ENCODE data around the gene SLC13A3. TPM values are rescaled to one million over a fixed set of nuclear protein-coding genes. Genes with fewer than 3 reads are reported as not detected.

Gene SLC13A3
- total and polyA plus RNA-seq, 12 donors = 0.13 to 1.2 (median 0.58) TPM

GRCh38 chr20:46594725-46595124 is 56.5 kb downstream of the SLC13A3 start:
- WGBS, 2 donors = 49 to 55% methylated on average over 2 of the region's 2 CpGs
- no peak overlapping the region for H3K4me3 ChIP-seq
- peaks cover 0 to 7% (median 0%) of the 10 kb centered on the region in 11 donors for H3K9me3 ChIP-seq
- no peak for ATAC-seq
- peaks cover 0 to 3% (median 0%) of the 10 kb centered on the region in 9 donors for H3K4me1 ChIP-seq
- H3K36me3 ChIP-seq = no peaks in the 10 kb centered on the region
- intact Hi-C loops (cut with DNase I) = no loop called here
- H3K27me3 ChIP-seq = peaks cover 0 to 2% (median 0%) of the 10 kb centered on the region in 7 donors
- H3K27ac ChIP-seq = no peak overlapping the region
- no peak for DNase-seq
- TF ChIP-seq, protein P1, sequence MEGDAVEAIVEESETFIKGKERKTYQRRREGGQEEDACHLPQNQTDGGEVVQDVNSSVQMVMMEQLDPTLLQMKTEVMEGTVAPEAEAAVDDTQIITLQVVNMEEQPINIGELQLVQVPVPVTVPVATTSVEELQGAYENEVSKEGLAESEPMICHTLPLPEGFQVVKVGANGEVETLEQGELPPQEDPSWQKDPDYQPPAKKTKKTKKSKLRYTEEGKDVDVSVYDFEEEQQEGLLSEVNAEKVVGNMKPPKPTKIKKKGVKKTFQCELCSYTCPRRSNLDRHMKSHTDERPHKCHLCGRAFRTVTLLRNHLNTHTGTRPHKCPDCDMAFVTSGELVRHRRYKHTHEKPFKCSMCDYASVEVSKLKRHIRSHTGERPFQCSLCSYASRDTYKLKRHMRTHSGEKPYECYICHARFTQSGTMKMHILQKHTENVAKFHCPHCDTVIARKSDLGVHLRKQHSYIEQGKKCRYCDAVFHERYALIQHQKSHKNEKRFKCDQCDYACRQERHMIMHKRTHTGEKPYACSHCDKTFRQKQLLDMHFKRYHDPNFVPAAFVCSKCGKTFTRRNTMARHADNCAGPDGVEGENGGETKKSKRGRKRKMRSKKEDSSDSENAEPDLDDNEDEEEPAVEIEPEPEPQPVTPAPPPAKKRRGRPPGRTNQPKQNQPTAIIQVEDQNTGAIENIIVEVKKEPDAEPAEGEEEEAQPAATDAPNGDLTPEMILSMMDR (IDR thresholded peaks at IDR 0.05) = no peak

DNA sequence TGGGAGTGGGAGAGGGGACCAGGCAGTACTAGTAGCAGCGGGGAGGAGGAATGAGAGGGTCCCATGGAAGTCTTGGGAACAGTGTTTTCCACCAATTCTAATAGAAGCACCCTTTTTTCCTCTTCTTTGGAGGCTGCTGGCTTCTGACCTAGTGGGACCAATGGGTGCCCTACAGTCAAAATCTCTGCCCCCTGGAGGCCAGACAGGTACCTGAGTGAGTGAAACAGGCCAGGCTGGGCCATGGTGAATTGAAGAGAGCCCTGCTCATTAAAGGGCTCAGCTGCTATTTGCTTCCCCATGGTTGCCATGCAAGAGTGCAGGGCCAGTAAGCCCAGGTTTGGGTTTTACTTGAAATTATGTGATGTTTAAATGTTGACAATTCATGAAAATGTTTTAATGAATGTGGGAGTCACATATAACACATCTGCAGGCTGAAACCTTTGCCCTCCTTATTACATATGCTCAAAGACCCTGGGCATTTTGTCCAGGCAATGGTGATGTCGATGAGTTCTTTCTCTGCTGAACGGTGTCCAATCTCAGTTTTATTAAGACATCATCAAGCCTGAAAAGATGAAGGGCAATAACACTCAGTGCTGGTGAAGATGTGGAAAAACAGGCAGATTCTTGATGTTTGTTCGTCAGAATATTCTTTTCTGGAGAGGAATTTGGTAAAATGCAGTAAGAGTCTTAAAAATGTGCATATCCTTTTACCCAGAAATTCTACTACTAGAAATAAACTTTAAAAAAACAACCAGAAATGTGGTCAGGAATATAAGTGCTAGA is 58.5 kb downstream of the SLC13A3 start:
- no peak for ATAC-seq
- H3K36me3 ChIP-seq = no peaks in the 10 kb centered on the region
- H3K9me3 ChIP-seq = peaks cover 0 to 10% (median 0%) of the 10 kb centered on the region in 11 donors
- H3K27me3 ChIP-seq = peaks cover 0 to 2% (median 0%) of the 10 kb centered on the region in 7 donors
- H3K4me3 ChIP-seq = no peak overlapping the region
- TF ChIP-seq, protein P1 (IDR thresholded peaks at IDR 0.05) = no peak
- intact Hi-C loops (cut with DNase I) = no loop called here
- WGBS, 2 donors = 95 to 97% methylated on average over 4 of the region's 4 CpGs
- peaks cover 0 to 6% (median 0%) of the 10 kb centered on the region in 9 donors for H3K4me1 ChIP-seq
- H3K27ac ChIP-seq = no peak overlapping the region
- no peak for DNase-seq

DNA sequence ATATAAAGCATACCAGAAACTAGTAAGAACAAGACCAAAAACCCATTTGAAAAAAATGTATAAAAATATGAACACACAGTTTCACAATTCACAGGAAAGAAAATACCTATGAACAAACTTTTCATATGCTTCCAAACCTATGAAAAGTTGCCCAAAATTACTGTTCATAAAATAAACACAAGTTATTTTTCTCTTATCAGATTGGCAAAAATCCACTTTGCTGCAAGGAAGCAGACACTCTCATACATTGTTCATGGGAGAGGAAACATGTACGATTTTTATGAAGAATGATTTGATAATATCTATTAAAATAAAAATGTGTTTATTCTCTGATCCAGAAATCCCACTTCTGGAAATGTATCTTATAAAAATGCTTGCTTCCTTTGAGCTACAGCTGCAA is 60.8 kb downstream of the SLC13A3 start:
- H3K4me3 ChIP-seq = no peak overlapping the region
- ATAC-seq (no peak), DNase-seq (no peak)
- no peaks in the 10 kb centered on the region for H3K36me3 ChIP-seq
- no peaks in the 10 kb centered on the region for H3K27me3 ChIP-seq
- H3K9me3 ChIP-seq = peaks cover 0 to 10% (median 0%) of the 10 kb centered on the region in 11 donors
- intact Hi-C loops (cut with DNase I) = no loop called here
- TF ChIP-seq, protein P1 (IDR thresholded peaks at IDR 0.05) = no peak
- H3K4me1 ChIP-seq = peaks cover 0 to 6% (median 0%) of the 10 kb centered on the region in 9 donors
- 42 to 56% methylated on average over 1 of the region's 1 CpG for WGBS, 2 donors
- no peak overlapping the region for H3K27ac ChIP-seq

DNA sequence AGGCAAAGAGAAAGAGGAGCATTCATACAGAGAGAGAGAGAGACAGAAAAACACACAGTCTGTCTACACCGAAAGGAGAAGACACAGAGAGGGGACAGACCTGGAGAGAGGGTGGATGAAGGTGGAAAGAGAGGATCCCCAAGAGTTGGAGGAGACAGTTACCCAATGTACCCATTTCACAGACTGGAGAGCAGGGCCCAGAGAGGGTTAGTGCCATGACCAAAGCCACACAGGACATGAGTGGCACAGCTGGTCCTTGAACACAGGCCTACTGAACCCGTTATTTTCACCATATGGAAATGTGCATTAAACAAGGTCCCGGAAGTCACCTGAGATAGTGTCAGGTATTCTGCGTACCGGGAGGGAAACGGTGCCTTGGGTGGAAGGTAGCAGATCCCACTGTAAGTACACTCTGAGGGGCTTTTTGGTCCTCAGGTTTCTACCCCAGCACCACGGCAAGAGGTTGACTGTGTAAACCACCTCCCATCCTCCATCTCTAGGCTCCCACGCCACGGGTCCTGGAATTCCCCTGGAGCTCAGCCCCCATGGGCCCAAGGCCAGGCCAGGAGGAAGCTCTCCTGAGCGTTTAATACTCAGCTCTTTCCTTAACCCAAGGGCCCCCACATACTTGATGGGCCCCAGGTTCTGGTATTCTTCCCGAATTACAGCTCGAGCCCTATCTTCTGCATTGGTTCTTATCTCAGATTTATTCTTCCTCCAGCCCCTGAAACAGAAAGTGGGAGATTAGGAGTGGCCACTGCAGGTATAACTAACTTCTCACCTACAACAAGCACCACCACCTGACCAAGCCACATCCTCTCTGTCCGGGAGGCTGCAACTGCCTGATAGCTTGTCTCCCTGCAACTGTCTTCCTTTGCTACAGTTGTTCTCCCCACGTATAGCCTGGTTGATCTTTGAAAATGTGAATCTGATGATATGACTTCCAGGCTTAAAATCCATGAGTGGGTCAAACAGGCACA is 62.4 kb downstream of the SLC13A3 start:
- DNase-seq = no peak
- WGBS, 2 donors = 72 to 76% methylated on average over 14 of the region's 14 CpGs
- peaks cover 0 to 10% (median 0%) of the 10 kb centered on the region in 11 donors for H3K9me3 ChIP-seq
- peaks cover 0 to 6% (median 0%) of the 10 kb centered on the region in 9 donors for H3K4me1 ChIP-seq
- no peak for ATAC-seq
- TF ChIP-seq, protein P1 (IDR thresholded peaks at IDR 0.05) = no peak
- H3K4me3 ChIP-seq = no peak overlapping the region
- H3K27ac ChIP-seq = no peak overlapping the region
- H3K27me3 ChIP-seq = no peaks in the 10 kb centered on the region
- H3K36me3 ChIP-seq = no peaks in the 10 kb centered on the region
- intact Hi-C loops (cut with DNase I) = no loop called here

Data from heart right ventricle (tissue), 16 donors.